ENCODE data around the gene ADISSP.

The ADISSP gene

DNA sequence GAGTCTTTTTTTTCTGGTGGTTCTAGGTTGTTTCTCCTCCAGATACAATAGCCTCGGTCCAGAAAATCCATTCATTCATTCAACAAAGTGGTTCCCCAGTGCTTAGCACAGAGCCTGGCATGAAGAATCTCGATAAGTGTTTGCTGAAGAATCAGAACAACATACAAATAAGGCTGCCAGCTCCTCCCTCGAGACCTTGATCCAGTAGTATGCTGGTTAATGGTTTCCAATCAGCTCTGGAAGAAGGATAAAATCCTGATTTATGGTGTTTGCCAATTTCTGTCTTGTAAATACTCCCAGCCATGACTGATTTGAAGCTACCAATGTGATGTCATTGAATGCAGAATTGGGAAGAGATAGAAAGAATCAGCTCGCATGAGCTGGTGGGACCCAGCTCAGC lies 31.8 kb downstream of the ADISSP start:
- DNase-seq = no peak

DNA sequence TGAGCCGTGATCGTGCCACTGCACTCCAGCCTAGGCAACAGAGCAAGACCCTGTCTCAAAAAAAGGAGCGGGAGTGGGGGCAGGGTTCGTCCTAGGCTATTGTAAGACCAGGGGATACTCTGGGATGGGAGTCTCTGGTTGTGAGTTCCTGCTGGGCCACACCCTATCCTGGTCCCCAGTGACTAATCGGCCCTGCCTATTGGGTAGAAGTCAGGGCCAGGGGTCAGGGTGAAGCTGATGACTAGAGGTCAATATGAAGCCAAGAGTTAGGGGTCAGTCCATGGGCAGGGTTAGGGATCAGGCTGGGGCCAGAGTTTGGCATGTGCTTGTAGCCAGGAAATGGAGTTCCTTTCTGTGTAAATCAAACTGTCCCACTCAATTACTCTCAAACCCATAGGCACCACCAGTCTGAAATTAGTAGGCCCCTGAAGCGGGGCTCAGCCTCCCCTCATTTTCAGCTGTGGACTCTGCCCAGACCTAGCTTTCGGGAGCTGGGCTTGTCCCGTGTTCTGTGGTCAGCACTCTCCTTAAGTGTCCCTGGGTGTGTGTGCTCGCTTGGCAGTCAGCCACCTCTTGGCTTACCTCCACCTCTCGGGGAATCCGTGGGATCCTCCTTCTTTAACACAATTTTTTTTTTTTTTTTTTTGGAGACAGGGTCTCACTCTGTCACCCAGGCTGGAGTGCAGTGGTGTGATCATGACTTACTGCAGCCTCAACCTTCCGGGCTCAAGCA lies 33.3 kb downstream of the ADISSP start:
- no peak for DNase-seq

DNA sequence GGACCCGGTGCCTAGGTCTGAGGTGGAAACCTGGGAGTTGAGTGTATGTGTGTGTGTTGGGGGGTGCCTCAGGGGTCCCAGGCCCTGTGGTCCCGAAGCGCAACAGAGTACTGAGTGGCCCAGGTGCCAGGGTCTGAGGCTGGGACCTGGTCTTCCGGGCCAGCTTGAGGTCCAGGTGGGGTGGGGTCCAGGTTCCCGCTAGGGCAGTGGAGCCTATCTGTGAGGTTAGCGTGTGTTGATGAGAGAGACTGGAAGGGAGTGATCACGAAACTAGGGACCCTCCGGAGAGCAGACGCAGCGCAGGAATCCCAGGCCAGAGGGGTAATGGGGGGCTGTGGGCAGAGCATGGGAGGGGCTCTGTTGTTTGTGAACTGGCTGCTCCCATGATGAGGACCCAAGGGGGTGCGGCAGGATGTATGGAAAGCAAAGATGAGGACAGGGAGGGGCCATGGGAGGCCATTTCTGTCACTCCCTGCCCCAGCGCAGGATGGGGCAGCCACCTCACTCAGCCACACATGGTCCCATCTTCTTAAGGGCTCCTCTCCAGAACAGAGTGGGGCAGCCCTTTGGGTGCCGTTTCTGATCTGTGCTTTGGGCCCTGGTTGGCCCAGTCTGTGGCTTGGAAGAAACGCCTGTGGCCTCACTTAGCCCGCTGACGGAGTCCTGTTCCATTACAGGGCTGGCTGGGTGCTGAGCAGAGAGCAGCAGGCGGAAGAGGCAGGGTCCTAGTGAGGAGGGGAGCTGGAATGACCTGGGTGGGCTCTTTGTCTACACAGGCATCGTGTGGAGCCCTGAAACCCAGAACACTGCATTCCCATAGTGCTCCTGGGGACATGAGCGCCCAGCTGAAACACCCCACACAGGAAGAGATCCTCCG lies 34.2 kb downstream of the ADISSP start:
- no peak for DNase-seq

DNA sequence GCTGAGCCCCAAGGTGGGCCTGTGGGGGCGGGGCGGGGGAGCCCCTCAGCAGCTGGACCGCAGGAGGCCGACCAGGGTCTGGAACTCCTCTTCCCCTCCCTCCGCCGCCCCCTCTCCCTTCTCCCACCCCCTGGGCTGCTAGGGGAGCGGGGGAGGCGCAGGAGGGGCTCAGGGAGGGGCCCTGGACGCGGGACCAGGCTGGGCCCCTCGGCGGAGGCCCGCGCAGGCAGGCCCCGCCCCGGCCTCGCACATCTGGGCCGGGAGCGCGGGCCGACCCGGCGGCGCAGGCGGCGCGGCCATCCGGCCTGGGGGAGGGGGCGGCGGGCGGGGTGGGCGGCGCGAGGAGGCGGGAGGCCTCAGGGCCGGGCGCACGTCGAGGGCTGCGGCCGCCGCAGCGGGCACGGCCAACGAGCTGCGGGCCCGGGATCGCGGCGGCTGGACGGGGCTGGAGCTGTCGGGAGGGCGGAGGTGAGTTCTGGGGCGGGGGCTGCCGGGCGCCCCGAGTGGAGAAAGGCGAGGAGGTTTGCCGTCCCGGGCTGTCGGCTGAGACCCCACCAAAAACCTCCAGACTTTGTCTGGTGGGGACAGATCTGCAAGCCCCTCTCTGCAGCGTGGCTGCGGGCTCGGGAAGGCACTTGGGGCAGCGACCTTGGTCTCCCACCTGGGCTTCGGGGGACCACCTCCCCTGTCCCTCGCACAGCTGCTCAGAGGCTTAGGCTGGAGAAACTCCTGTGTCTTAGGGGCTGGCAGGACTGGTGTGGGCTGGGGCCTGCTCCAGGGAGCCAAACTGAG lies 35.0 kb downstream of the ADISSP start, which contains the start of gene HSPA12B:
Gene HSPA12B, plus strand, starts transcription at position 359 of the 792 bp plus-strand sequence. CDS start 5,990 bp downstream, outside the sequence.
- no peak for DNase-seq

DNA sequence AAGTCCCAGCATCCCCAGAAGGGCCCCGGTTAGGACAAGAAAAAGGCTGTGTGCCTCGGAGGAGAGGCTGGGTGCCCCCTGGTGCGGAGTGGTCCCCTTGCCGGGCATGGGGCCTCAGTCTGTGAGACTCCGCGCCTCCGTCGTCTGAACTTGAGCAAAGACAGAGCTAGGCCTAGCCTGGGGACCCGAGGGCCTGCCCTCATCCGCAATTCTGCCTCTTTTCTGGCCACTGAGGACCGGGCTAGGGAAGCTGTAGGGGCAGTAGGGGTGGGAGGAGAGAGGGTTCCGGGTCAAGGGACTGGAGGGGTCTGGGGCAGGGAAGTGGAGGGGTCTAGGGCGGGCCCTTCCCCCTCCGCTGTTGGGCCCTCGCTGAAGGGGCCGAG lies 35.6 kb downstream of the ADISSP start:
- no peak for DNase-seq

DNA sequence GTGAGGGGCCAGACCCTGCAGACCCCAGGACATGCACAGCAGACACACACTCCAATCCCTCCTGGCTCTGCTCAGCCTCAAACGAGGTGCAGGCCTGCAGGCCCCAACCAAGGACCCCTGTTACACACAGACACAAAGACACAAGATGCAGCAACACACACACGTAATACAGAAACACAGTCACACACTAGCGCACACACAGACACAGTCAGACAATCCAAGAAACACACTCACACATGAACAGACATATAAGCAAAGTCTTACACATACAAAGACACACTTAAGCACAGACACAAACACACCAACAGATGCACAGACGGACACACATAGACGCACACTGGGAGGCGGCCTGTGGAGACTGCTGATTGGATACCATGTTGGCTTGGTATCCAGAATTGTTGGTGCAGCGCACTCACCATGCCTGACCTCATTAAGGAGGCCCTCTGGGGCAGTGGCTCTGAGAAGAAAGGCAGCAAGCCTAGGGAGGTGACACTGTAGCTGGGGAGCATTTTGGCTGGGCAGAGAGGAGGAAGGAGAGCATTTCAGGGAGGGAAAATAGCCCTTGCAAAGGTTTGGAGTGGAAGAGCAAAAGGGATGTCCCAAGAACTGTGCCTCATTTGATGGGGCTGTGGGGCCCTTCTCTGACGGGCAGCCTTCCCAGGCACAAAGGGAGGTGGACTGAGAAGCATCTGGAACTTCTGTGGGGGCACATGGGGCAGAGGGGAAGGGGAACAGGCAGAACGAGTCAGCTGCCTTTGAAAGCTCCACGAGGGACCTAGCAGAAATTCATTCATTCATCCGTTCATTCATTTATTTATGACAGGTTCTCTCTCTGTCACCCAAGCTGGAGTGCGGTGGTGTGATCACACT lies 36.5 kb downstream of the ADISSP start:
- no peak for DNase-seq

DNA sequence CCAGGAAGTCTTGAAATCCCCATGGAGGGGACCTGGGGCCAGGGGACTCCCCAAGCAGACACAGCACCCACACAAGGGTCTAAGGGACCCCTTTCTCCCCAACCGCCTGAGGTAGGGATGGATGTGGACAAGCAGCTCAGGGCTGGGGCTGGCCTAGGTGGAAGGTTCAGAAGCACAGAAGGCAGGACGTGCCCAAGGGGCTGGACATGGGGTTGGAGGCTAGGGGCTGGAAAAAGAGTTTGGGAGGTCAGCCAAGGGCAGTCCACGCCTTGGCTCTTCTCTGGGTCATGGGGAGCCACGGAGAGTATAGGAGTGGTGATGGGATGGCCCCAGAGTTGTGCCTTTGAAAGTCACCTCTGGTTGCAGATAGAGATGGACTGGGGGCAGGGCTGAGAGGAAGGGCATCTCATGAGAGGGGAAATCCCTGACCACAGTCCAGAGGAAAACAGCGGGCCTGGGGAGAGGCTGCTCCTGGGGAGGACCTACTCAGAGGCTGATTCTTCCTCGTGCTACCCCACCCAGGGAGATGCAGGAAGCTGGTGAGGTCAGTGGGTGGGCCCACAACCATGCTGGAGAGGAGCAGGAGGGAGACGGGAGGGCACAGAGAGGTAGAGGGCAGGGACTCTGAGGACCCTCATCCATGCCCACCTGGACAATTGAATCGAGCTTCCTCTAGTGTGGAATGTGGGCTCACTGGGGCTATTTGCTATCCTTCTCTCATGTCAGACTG lies 37.6 kb downstream of the ADISSP start:
- no peak for DNase-seq

DNA sequence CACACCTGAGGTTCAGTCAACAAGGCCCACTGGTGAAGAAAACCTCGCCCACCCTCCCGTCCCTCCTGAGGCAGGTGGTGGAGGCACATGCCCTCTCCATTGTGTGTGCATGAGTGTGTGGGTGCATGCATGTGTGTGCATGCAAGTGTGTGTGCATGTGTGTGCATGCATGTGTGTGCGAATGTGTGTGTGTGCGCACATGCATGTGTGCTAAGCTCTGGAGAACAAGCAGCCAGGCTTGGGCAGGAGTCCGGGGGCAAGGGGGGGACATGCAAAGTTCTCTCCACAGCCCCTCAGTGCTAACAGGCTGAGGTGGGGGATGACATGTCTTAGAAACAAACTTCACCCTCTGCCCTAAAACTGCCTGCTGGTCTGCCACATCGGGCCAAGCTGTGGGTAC lies 38.2 kb downstream of the ADISSP start:
- DNase-seq = no peak

DNA sequence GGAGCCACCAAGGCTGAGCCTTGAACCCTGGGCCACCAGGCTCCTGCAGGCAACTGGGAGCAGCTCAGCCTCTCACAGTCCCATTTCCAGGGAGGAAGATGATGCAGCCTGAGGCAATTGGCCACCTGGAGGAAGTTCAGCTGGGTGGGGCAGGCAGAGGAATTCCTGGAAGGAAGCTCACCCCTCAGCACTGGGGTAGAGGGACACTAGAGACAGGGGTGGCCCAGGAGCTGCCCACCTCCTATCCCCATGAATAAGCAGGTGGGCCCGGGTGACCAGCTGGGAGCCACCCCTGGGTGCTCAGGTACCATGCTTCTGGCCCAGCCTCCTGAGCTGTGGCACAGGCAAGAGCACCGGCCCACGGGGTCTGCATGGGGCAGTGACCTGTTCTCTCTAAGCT lies 38.7 kb downstream of the ADISSP start:
- no peak for DNase-seq

DNA sequence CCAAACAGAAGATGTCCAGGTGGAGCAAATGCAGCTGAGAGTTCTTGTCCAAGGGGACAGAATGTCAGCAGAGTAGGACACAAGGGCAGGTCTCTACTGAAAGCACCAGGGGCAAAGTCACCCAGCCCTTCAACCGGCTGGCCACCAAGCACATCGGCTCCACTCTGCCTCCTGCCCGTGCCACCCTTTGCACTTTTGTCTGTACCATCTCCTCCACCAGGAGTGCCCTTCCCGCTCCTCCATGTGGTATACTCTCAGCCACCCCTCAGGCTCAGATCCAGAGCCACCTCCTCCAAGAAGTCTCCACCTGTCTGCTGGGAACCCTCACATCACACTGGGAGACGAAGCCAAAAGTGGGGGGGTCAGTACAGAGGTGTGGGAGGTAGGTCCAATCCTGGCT lies 39.2 kb downstream of the ADISSP start:
- no peak for DNase-seq

DNA sequence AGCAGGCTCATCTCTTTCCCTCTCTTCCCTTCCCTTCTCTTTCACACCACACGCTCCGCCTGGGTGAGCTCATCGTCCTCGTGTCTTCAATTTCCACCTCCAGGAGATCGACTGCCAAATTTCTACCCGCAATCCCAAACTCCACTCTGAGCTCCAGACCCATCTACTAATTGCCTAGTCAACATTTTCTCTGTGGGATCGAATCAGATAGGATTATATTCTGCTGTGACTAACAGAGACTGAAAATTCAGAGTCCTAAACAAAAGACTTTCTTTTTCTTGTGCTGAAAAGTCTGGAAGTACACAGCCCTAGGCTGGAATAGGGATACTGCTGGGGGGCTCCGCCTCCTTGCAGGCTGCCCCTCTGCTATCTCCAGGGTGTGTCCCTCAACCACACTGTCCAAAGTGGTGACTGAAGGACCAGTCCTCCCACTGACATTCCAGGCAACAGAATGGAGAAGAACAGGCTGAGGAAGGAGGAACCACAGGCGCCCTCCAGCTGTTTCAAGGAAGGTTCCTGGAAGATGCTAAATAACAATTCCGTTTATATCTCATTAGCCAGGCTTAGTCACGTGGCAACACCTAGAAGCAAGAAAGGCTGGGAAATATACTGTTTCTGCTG lies 40.0 kb downstream of the ADISSP start:
- DNase-seq = peak; percentile 57

DNA sequence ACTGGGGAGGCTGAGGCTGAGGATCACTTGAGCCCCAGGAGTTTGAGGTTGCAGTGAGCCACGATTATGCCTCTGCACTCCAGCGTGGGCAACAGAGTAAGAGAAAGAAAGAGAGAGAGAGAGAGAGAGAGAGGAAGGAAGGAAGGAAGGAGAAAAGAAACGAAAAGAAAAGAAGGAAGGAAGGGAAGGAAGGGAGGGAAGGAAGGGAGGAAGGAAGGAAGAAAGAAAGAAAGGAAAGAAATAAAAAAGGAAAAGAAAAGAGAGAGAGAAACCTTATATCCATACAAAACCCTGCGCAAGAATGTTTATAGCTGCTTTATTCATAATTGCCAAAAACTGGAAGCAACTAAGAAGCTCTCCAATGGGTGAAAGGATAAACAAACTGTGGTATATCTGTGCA lies 43.2 kb downstream of the ADISSP start:
- DNase-seq = no peak

DNA sequence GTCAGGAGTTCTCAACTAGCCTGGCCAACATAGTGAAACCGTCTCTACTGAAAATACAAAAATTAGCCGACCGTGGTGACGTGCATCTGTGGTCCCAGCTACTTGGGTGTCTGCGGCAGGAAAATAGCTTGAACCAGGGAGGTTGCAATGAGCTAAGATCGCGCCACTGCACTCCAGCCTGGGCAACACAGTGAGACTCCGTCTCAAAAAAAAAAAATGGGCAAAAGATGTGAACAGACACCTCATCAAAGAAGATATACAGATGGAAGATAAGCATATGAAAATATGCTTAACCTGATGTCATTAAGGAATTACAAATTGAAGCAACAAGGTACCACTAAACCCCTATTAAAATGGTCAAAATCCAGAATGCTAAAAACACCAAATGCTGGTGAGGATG lies 44.3 kb downstream of the ADISSP start:
- no peak for DNase-seq

DNA sequence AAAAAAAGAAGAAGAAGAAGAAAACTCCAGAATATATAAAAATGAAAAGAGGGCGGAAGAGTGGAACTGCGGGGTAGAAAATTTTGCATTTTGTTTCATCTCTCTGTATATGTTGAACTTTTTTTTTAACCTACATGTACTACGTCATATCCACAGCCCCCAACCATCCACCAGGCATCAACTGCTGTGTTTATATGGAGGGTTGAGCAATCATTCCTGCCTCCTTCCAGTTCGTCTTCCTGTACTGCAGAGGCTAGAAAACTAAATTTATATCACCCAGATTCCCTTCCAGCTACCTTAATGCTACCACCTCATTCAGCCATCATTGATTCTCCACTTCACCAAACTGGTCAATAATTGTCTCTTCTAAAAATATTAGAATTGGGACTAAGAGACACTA lies 45.6 kb downstream of the ADISSP start:
- no peak for DNase-seq

DNA sequence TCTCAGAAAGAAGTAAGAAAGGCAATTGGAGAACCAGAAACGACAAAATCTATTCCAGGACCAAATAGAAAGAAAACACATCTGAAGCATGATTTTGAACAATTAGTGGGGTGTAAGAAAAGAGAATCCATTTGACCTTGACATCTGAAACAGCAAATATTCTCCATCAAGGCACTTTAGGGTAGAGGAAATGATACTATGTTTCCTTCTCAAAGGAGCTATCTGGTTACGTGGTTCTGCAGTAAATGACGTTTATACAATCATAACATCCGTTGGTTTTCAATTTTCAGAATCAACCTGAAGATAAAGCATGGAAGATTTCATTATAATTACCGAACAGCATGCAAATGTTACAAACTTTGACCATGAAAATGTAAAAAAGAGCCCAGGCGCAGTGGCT lies 46.9 kb downstream of the ADISSP start:
- no peak for DNase-seq

DNA sequence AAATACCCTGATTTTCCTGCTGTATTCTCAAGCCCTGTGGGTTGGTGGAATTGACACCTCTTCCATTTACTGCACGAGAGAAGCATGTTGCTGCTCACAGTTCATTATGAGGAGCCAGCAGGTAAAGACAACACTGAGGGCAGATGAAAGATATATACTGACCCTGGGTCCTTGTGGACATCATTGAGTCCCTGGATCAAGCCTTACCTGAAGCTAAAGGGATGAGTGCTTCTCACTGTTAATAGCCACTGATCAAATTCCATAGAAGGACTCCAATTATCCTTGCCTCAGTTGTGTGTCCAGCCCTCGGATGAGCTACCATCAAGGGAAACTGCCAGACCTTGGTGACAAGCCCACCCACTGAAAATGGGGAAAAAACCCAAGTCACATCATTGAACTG lies 47.5 kb downstream of the ADISSP start:
- DNase-seq = no peak

DNA sequence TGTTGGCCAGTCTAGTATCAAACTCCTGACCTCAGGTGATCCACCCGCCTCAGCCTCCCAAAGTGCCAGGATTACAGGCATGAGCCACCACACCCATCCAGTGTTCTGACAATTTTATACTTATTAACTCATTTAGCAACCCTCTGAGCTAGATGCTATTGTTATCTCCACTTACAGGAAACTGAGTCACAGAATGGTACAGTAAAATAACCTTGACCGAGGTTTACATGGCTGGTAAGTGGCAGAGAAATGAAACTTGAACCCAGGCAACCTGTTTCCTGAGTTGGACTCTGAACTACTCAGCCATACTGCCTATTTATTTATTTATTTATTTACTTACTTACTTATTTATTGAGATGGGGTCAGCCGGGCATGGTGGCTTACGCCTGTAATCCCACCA lies 48.5 kb downstream of the ADISSP start:
- no peak for DNase-seq

DNA sequence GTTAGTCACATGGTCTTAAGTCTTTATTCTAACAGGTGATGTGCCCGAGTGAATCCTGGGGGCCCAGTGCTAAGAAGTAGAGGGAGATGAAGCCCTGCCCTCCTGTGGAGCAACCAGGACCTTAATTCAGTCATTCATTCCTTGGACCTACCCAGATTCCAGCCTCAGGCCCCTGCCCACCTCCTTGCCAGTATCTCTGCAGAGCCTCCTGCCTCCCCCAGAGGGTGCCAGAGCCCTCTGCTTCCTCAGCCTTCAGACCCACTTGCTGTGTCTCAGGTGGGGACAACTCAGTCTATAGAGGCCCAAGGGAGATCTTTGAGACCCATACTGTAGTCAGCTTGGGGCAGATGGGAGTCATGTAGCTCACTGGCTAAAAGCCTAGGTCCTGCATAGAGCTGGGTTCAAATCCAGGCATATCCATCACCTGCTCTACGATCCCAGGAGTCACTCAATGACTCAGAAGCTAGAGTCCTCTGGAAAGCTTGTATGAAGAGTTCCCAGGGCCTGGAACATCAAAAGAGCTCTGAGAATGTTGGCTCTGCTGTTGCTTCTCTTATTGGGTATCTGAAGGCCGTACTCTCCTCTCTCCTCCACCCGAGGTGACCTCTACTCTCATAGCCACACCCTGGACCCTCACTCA lies 51.2 kb downstream of the ADISSP start:
- DNase-seq = peak; percentile 51

DNA sequence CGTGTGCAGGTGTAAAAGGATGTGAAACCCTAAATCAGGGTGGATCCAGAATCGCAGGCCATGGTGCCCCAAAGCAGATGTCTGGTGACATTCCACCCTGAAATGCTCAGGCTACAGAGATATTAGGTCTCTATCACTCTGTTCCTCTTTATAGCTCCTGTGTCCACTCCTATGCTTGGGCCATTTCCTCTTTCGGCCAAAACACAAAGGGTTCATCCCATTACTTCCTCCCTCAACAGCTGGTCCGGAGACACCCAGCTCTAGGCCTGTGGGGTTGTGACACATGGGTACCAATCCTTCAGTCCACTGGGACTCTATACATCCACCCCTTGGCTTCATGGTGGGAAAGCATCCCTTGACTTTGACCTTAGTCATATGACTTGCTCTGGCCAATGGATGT lies 53.5 kb downstream of the ADISSP start:
- DNase-seq = no peak

DNA sequence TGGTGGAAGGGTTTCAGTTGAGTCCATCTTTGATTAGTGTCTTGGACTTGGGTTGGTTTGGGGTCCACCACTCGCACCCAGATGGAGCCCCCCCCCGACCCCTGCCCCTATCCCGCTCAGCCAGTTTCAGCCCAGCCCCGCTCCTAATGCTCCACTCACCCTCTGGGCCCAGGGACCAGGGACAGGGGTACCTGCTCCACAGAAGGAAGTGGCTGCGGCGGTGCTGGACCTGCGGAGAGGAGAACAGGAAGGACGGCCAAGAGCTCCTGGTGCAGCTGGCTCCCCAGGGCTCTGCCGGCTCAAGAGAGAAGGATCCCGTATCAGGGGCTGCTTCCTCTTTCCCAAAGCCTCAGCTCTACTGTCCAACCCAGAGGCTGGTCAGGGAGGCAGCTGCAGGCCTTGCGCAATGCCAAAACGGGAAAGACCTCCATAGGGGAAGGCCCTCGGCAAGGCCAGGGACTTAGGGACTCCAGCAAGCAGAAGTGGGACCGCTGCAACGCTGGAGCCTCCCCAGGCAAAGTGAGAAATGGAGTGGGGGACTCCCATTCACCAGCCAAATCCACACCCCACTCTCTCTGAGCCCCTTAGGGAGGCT lies 55.2 kb downstream of the ADISSP start, which contains the start of gene SIGLEC1:
Gene SIGLEC1, minus strand, starts transcription at position 322 of the 595 bp plus-strand sequence. CDS start 5,472 bp downstream, outside the sequence.
- DNase-seq = no peak
